Measurements from ENCODE around the gene PLCG2. TPM values are rescaled to one million over a fixed set of nuclear protein-coding genes. Genes with fewer than 3 reads are reported as not detected.

The PLCG2 gene
- total RNA-seq, 1 donor from 2014 or later = 9.1 TPM

GRCh38 chr16:81881228-81881627 lies 102.1 kb downstream of the PLCG2 start:
- Mint-ChIP-seq H3K36me3 (ENCODE audit: insufficient read depth) (no peaks in the 10 kb centered on the region), H3K4me1 (ENCODE audit: low read depth) (no peaks in the 10 kb centered on the region), H3K27ac (no peak overlapping the region), H3K27me3 (peaks cover 10% of the 10 kb centered on the region), H3K4me3 (ENCODE audit: low read depth) (no peak overlapping the region), H3K9me3 (ENCODE audit: low read depth) (peaks cover 5% of the 10 kb centered on the region)
- DNase-seq (ENCODE audit: low spot score, unreplicated experiment) = no peak
- TF ChIP-seq, protein P1, sequence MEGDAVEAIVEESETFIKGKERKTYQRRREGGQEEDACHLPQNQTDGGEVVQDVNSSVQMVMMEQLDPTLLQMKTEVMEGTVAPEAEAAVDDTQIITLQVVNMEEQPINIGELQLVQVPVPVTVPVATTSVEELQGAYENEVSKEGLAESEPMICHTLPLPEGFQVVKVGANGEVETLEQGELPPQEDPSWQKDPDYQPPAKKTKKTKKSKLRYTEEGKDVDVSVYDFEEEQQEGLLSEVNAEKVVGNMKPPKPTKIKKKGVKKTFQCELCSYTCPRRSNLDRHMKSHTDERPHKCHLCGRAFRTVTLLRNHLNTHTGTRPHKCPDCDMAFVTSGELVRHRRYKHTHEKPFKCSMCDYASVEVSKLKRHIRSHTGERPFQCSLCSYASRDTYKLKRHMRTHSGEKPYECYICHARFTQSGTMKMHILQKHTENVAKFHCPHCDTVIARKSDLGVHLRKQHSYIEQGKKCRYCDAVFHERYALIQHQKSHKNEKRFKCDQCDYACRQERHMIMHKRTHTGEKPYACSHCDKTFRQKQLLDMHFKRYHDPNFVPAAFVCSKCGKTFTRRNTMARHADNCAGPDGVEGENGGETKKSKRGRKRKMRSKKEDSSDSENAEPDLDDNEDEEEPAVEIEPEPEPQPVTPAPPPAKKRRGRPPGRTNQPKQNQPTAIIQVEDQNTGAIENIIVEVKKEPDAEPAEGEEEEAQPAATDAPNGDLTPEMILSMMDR (IDR thresholded peaks at IDR 0.05; ENCODE audit: unreplicated experiment) = no peak

DNA sequence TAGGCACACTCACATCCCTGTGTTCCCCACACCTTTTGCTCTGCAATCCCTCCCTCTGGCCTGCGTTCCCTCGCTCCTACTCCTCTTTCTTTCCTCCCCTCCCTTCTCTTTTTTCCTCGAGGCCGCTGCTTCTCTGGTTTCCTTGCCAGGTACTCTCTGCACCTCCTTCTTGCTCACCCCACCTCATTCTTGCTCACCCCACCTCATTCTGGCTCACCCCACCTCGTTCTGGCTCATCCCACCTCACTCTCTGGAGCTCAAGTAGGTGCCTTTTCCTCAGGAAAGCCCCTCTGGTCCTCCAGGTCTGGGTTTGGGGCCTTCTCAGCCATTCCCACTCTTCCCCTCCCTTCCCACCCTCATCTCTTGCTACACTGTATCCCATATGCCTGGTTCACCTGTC lies 103.5 kb downstream of the PLCG2 start:
- Mint-ChIP-seq H3K36me3 (ENCODE audit: insufficient read depth) (no peaks in the 10 kb centered on the region), H3K4me3 (ENCODE audit: low read depth) (no peak overlapping the region), H3K27ac (no peak overlapping the region), H3K27me3 (peaks cover 10% of the 10 kb centered on the region), H3K9me3 (ENCODE audit: low read depth) (peaks cover 5% of the 10 kb centered on the region), H3K4me1 (ENCODE audit: low read depth) (peaks cover 2% of the 10 kb centered on the region)
- TF ChIP-seq, protein P1 (IDR thresholded peaks at IDR 0.05; ENCODE audit: unreplicated experiment) = no peak
- no peak for DNase-seq (ENCODE audit: low spot score, unreplicated experiment)

- peaks cover 6% of the 10 kb centered on the region for H3K4me1 Mint-ChIP-seq (ENCODE audit: low read depth)
- peaks cover 10% of the 10 kb centered on the region for H3K27me3 Mint-ChIP-seq
- TF ChIP-seq, protein P1 (IDR thresholded peaks at IDR 0.05; ENCODE audit: unreplicated experiment) = no peak
- no peak overlapping the region for H3K4me3 Mint-ChIP-seq (ENCODE audit: low read depth)
- H3K36me3 Mint-ChIP-seq (ENCODE audit: insufficient read depth) = no peaks in the 10 kb centered on the region
- no peak overlapping the region for H3K27ac Mint-ChIP-seq
- peaks cover 5% of the 10 kb centered on the region for H3K9me3 Mint-ChIP-seq (ENCODE audit: low read depth)
- DNase-seq (ENCODE audit: low spot score, unreplicated experiment) = no peak
Observed at GRCh38 chr16:81883235-81883634, 104.1 kb downstream of the PLCG2 start.

DNA sequence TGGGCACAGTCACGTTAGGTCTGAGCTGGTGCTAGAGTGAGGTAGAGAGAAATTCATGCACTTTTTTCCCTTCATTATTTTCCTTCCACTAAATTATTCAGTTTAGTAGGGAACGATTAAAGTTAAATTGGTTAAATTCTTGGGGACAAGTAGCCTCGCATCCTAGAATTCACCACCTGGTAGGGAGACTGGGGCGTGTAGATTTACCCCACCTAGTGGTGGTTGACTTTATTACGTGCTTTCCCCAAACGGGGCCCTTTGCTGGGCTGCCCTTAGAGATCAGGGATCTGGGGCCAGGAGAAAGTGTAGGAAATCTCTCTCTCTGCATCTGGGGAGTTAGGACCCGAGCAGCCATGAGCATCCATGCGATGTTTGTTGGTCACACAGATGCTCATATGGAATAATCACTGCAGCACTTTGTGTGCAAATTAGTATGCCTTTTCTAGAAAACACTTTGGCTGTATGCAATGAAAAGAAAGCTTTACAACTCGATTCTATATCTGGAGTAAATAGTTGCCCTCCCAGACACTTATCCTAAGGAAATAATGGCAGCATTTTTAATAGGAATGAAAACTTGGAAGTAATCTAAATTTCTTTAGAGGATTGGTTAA lies 107.0 kb downstream of the PLCG2 start:
- H3K4me3 Mint-ChIP-seq (ENCODE audit: low read depth) = no peak overlapping the region
- H3K4me1 Mint-ChIP-seq (ENCODE audit: low read depth) = peaks cover 11% of the 10 kb centered on the region
- no peak overlapping the region for H3K27ac Mint-ChIP-seq
- TF ChIP-seq, protein P1 (IDR thresholded peaks at IDR 0.05; ENCODE audit: unreplicated experiment) = peak; percentile 69
- H3K9me3 Mint-ChIP-seq (ENCODE audit: low read depth) = peaks cover 5% of the 10 kb centered on the region
- DNase-seq (ENCODE audit: low spot score, unreplicated experiment) = no peak
- no peaks in the 10 kb centered on the region for H3K36me3 Mint-ChIP-seq (ENCODE audit: insufficient read depth)
- peaks cover 6% of the 10 kb centered on the region for H3K27me3 Mint-ChIP-seq

GRCh38 chr16:81888520-81889394 lies 109.7 kb downstream of the PLCG2 start:
- no peak overlapping the region for H3K4me3 Mint-ChIP-seq (ENCODE audit: low read depth)
- peaks cover 11% of the 10 kb centered on the region for H3K4me1 Mint-ChIP-seq (ENCODE audit: low read depth)
- DNase-seq (ENCODE audit: low spot score, unreplicated experiment) = no peak
- H3K27me3 Mint-ChIP-seq = peaks cover 6% of the 10 kb centered on the region
- peaks cover 5% of the 10 kb centered on the region for H3K9me3 Mint-ChIP-seq (ENCODE audit: low read depth)
- no peak overlapping the region for H3K27ac Mint-ChIP-seq
- TF ChIP-seq, protein P1 (IDR thresholded peaks at IDR 0.05; ENCODE audit: unreplicated experiment) = no peak
- H3K36me3 Mint-ChIP-seq (ENCODE audit: insufficient read depth) = no peaks in the 10 kb centered on the region

Measured in progenitor cell of endocrine pancreas (in vitro differentiated cells).